GM18858 (cell line): ENCODE results near the gene GCGR.

Experiments used
- ATAC-seq: cut with Tn5 transposase; IDR thresholded peaks from one replicate; pipeline ENCODE4 v1.9.1; 2021; ENCODE audit not compliant: unreplicated experiment

The GCGR gene

DNA sequence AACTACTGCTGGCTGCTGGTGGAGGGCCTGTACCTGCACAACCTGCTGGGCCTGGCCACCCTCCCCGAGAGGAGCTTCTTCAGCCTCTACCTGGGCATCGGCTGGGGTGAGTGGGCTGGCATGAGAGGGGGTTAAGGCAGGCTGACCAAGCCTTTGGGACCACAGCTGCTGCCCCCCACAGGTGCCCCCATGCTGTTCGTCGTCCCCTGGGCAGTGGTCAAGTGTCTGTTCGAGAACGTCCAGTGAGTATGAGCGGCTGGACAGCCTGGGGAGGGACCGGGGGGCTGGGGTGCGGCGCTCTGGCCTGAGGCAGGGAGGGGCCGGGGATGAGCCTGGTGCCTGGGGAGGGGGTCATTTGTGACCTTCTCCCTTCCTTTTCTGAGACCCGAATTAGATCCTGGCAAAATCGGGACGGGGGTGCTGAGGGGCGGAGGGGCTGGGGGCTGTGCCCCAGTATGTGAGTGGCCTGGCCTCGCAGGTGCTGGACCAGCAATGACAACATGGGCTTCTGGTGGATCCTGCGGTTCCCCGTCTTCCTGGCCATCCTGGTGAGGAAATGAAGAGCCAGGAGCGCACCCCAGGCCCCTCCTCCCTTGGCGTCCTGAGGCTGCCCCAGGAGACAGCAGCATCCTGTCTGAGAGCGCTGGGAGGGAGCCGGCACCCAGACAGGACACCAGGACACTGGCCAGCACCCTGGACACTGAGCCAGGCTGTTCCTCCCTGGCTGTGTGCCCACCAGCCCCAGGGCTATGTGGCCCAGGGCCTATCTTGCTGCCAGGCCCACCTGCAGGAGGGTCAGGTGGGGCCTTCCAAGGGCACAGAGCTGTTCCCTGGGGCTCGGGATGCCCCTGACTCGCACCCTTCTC is 8.0 kb downstream of the GCGR start:
- no peak for ATAC-seq

DNA sequence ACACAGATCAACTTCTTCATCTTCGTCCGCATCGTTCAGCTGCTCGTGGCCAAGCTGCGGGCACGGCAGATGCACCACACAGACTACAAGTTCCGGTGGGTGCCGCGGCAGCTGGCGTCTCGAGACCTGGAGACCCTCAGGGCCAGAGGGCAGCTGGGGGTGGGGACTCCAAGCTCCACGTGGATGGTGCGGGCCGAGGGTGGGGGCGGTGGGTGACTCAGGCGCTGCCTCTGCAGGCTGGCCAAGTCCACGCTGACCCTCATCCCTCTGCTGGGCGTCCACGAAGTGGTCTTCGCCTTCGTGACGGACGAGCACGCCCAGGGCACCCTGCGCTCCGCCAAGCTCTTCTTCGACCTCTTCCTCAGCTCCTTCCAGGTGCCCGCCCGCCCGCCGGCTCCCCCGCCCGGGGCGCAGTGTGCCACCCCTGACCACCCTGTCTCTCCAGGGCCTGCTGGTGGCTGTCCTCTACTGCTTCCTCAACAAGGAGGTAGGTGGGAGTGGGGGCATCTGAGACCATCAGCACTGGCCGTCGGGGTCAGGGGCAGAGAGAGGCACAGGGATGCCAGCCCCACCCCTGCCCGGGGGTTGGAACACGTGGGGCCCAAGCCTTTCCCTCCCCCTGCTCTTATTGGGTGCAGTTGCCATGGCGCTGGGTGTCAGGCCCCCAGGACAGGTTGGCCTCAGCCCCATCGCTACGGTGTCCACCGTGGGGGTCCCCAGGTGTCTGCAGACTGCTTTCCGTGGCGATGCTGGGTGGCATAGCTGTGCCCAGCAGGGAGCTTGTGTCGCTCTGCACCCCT is 8.8 kb downstream of the GCGR start:
- ATAC-seq = no peak

DNA sequence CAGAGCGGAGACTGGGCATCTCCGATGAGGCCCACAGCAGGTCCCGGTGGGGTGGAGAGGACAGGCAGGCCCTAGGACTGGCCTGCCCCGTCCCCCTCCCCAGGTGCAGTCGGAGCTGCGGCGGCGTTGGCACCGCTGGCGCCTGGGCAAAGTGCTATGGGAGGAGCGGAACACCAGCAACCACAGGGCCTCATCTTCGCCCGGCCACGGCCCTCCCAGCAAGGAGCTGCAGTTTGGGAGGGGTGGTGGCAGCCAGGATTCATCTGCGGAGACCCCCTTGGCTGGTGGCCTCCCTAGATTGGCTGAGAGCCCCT is 9.4 kb downstream of the GCGR start:
- no peak for ATAC-seq

DNA sequence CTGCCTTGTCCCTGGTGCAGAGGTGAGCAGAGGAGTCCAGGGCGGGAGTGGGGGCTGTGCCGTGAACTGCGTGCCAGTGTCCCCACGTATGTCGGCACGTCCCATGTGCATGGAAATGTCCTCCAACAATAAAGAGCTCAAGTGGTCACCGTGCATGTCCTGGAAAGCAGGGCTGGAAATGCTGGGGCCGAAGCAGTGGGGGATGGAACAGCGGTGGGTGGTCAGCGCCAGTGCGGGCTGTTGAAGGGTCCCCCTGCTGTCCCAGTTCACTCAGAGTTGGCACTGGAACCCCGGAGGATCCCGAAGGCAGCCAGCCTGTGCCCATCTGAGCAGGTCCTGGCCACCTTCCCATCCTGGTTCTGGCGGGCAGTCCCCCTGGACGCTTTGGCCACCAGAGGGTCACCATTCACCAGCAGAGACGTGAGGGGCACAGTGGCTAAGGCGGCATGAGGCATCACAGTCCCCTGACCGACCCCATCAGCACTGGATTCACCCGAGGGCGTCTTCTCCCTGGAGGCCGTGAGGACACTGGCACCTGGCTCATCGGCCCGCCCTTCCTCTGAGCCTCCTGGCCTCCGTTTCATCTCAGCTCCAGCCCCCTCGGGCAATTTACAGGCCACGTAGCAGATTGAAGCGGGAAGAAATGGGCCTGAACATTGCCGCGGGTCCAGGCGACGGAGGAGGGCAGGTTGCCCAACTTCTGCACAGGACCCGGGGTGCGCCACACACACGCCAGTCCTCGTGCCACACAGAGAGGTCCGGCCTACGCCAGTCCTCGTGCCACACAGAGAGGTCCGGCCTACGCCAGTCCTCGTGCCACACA is 10.1 kb downstream of the GCGR start:
- ATAC-seq = no peak

DNA sequence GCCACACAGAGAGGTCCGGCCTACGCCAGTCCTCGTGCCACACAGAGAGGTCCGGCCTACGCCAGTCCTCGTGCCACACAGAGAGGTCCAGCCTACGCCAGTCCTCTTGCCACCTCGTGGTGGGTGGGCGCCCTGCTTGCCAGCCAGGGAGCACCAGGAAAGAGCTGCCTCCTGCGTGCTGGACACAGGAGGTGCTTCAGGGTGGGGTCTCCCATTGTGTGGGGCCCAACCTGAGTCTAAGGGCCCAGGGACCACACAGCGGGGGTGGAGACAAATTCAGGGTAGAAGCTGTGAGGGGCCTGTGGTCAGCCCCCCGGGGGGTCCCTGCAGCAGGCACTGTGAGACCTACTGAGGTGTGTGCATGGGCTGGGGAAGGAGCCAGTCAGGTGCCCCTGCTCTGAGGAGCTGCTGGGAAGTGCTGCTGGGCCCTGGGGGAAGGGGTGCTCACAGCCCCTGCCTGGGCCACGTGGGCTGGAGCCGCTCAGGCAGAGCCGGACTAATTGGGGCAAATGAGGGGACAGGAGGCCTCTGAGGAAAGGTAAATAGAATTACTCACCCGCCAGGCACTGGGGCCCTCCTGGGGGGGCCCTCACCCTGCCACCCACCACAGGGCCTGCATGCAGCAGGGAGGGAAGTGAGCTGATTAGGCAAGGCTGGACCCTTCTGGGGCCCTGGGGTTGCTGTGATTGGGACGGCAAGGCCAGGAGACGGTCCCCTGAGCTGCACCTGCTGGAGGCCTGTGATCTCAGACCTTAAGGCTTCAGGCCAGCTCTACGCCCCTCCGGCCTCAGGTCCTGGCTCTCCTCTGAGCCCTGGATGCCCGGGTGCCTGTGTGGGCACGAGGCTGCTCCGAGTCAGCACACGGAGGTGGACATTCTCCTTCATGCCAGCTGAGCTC is 11.0 kb downstream of the GCGR start:
- ATAC-seq = no peak

DNA sequence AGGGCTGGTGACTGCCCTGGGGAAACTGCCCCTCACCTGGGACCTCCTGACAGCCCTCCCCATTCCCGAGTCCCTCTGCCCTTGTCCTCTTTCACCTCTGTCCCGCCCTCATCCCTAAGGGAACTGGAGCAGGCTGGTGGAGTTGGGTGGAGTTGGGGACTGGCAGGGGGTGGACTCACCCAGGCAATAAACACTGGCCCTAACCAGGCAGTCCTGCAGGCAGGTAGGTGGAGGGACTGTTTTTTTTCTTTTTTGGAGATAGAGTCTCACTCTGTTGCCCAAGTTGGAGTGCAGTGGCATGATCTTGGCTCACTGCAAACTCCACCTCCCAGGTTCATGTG is 11.7 kb downstream of the GCGR start:
- no peak for ATAC-seq

DNA sequence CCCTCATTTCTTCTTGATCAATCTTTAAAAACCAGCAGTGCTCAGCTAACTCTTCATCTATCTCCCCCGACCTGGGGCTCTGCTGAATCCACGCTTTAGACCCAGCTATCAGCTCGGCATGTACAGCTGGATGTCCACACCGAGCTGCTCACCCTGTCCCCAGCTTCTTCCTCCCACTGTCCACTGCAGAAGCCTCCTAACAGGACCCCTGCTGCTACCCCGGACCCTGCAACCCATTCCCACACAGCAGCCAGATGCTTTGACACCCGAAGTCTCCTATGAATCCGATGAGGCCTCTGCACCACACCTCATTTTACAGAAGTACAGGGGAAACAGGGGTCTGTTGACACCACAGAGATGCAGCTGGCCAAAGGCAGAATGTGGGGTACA is 13.8 kb downstream of the GCGR start:
- no peak for ATAC-seq

DNA sequence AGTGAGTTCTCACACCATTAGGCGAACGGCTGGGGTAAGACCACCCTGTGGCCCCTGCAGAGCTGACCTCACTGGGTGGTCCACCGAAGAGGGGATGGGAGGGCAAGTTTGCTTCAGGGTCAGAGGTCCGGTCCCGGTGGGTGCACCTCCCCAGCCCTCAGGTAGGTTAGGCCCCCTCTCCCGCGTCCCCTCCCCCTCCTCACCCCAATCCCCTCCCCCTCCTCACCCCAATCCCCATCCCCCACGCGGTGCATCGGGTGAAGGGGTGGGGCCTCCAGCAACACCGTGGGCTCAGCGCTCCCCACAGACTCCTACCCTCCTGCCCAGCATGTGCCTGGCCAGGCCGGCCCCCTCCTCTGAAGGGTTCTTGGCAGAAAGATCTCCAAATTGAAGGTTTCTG is 15.8 kb downstream of the GCGR start:
- no peak for ATAC-seq

DNA sequence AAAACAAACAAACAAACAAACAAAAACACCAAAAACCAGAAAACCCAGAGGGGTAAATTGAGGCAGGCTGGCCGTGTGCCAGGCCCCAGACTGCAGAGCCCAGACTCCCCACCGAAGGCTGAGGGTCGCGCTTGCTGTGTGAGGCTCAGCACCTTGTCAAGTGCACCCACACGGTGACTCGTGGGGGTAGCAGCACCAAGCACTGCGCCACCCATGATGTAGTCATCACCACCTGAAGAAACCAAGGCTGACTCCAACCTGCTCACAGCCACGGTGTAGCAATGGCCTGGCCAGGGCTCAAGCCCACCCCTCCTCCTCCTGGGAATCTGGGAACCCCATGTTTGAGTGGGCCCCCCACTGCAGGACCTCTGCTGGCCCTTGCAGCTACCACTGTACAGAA is 17.2 kb downstream of the GCGR start:
- ATAC-seq = no peak

DNA sequence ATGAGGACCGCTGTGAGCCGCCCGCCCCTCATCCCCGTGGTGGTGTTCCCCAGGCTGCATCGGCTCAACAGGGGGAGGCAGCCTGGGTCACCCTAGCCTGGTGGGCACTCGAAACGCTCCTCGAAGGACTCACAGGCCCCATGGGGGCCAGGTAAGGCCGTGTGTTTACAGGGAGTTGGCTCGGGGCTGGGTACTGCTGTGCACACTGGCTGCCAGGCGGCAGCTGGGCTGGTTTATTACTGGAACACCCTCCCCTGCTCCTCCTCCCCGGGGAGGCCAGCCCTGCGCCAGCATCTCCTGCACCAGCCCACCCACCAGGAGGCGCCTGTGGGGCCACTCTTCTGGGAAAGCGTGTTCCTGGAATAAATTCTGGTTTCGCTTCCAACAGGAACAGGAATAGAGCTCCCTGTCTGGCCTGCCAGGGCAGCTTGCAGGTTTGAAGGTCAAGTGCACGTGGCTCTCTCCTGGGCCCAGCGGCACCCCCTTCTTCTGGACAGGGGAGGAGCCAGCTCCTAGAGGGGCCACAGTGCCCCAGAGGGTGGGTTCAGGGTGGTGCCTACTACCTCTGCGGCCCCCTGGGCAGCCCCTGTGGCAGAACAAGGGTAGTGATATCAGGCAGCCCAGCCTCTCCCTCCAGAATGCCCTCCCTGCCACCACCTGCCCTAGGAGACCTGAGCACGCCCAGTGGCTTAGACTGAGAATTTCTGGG is 17.8 kb downstream of the GCGR start:
- ATAC-seq = no peak

DNA sequence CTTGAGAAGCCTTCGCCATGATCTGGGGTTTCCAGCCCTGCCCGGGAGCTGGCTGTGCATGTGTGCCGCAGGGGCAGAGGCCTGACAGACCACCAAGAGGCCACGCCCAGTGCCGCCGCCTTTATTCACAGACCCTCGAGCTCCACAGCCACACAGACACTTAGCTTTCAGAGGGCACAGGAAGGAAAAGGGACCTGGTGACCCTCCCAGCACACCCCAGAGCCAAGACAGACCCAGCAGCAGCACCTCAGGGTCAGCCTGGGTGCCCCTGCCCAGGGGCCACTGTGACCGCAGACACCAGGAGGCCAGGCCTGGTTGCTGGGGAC is 18.3 kb downstream of the GCGR start:
- no peak for ATAC-seq

DNA sequence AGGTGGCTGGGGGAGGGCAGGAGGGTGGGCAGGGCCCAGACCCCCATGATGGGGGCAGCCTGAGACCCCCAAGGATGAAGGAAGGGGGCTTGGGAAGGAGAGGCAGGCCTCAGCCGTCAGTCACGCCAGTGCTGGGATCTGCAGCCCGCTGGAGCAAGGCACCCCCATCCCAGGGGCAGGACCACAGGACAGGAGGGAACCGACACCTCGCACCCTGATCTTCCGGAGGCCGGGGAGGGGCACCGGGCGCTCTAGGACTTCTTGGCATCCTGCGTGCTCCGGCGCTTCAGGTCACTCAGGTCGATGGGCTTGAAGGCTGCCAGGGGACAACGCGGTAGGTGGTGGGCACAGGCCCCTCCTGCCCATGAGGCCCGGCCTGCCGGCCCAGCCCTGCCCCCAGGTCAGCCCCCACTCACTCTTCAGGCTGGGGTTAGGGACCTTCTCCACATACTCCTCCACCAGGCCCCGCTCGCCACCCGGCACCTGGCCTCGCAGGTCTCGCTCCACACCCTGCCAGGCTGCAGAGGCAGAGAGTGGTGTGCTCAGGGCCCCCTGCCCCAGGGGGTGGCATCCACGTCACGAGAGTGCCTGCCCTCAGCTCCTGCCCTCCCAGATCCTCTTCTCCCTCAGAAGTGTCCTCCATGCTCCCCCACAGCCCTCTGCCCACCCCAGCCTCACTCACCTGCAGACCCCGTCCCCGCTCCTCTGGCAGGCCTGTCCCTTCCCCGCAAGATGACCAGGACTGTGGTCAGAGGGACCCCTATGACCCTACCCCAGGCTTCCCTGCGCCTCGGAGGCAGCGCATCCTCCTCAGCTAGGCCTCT is 19.3 kb downstream of the GCGR start:
- ATAC-seq = no peak

DNA sequence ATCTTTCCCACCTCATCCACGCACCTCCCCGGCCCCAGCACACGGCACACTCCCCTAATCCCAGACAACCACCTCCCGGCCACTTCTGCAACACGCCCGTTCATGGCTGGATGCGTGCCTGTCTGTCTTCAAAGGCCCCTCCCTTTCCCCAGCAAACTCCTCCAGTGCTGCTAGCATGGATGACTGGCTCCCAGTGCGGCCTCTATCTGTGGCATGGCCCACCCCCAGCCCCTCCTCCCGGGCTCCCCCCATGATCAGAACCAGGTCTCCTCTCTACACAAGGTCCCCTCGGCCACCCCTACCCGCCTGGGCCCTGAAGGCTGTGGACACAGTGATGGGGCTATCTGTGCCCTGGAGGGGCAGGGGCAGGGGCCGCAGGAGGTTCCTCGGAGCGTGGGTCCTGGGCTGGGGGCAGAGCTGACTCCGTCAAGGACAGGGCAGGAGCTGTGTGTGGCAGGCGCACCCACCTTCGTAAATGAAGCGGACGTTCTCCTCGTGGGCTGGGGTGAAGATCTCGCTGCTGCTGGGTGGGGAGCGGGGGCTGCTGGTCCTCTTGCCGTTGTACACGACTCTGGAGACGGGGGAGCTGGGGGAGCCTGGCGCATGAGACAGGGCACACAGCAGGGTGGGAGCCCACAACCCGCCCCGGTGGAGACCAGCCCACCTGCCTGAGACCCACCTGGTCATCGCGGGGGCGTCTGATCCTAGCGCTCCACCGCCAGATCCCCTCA is 20.0 kb downstream of the GCGR start:
- no peak for ATAC-seq

DNA sequence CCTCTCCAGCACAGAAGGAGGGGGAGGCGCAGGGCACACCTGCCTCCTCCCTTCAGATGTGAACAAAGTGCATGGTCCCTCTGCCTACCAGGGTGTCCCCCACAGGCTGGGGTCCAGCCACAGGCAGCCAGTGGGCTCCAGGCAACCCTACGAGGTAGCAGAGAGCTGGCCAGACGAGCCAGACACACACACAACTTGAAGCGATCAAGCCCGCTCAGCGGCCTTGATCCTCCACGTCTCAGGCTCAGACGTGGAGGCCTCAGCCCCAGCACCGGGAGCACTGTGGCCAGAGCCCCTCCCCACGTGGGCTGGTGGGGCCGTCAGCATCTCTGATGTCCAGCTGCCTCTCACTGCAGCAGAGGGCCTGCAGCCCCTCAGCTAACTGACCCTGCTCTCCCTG is 20.6 kb downstream of the GCGR start:
- no peak for ATAC-seq

DNA sequence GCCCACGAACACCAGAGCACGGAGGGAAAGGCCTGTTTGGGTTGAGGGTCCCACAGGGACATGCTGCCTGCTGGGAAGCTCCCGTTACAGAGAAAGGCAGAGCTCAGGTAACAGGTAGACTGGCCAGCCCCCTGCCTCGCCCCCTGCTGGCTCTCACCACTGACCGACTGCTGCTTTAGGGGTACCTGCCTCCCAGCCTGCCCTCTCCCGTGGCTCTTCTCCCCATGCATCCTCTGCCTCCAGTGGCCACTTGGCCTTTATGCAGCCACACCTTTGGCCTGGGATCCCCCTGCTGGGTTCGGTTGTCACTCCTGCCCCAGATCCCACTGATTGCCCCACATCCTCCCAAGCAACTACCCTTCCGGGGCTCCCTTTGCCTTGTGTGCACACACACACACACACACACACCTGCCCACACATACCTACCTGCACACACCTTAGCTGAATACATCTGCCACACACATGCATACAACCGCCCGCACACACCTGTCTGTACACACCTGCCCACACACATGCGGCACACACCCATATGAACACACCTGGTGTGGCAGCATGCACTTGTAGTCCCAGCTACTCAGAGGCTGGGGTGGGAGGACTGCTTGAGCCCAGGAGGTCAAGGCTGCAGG is 22.0 kb downstream of the GCGR start:
- no peak for ATAC-seq

DNA sequence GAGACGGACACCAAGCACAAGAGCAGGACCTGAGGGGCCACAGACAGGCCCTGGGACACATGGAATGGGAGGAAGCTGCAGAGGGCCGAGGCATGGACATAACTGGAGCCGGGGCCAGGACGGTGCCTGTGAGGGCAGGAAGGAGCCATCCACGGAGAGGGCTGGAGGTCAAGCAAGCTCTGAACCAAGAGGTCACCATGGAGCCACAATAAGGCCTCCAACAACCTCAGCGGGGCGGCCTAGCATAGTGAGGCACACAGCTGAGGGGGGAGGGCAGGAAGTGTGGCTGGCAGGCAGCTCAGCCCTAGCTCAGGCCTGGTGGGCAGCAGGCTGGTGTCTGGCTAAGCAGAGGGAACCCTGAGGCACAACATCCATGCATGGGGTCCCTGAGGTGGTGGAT is 24.7 kb downstream of the GCGR start:
- no peak for ATAC-seq

DNA sequence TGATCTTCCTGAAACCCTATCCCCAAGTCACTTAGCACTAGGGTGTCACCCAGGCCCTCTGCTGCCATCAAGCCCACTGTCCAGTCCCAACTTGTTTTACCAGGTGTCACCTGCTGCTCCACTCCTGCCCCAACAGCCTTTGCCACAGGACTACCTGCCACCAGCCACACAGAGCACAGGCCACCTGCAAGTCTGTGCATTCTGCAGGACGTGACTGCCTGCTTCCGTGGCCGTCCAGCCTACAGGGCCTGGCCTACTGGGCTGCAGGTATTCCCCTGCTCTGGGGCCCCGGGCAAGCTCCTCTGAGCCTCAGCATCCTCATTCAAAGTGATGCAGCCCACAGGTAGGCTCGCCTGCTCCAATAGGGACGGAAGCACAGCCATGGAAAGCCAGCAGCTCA is 25.9 kb downstream of the GCGR start:
- no peak for ATAC-seq

DNA sequence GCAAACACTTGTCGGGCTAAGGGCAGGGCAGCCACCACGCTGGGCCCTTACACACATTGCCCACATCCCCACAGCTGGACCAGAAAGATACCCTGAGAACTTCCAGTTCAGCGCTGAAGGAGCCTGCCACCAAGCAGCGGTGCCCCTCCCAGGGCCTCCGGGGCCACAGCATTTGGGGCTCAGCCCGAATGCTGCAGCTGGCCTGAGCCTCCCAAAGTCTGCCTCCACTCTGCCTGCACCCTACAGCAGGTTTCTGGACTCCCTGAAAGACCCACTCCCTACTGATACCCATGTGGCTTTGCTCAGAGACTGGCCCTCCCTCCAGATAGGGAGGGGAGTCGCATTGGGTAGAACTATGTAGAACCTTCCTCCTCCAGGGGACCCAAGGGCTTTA is 27.6 kb downstream of the GCGR start:
- ATAC-seq = no peak
